SK-N-SH (cell line): ENCODE results near the gene FBLIM1. TPM values are rescaled to one million over a fixed set of nuclear protein-coding genes. Genes with fewer than 3 reads are reported as not detected.

ENCODE experiments used
- CTCF ChIA-PET: fragments of 300-600, 350-600 bp; formaldehyde crosslinking; extraction: SDS; loops from one replicate; lab custom pipeline; 2021; lab: Yijun Ruan, JAX
- POLR2A ChIA-PET: fragments of 350-600 bp; sonication (Branson Sonifier 250); formaldehyde crosslinking; extraction: SDS; loops from one replicate; lab custom pipeline; 2020; ENCODE audit warnings: antibody characterized with exemption, inconsistent platforms; lab: Yijun Ruan, JAX
- DNase-seq: peaks from one replicate; pipeline ENCODE4 v3.0.0; 2012
- H2AFZ ChIP-seq: fragments of 200-600 bp; sonication (generic); 2 replicates; pipeline ENCODE4 v1.8.1; 2016; ENCODE audit warnings: antibody characterized with exemption, mild to moderate bottlenecking, low read depth
- H3F3A ChIP-seq: fragments of 200-600 bp; sonication (generic); replicated peaks from 2 replicates; pipeline ENCODE3; 2016; ENCODE audit warnings: antibody characterized with exemption, mild to moderate bottlenecking; ENCODE audit not compliant: insufficient read depth
- H3K27ac ChIP-seq, 2 experiments: fragments of 200-500 bp in 1 of 2; fragments of 200-600 bp in 1 of 2; sonication (Bioruptor generic) in 1 of 2; sonication (generic), shearing (Covaris generic) in 1 of 2; 2 replicates each; pipeline versions ENCODE4 v1.5.1 to v1.6.1; 2014 to 2016; ENCODE audit warnings: low read depth in 2 of 2, inconsistent platforms in 1 of 2, low read length in 1 of 2, mild to moderate bottlenecking in 1 of 2, mixed read lengths in 1 of 2
- H3K27me3 ChIP-seq: fragments of 200-600 bp; sonication (generic), shearing (Covaris generic); 2 replicates; pipeline ENCODE4 v1.6.1; 2016; ENCODE audit warnings: mixed run types; ENCODE audit not compliant: insufficient read depth
- H3K36me3 ChIP-seq, 2 experiments: fragments of 200-500 bp in 1 of 2; fragments of 200-600 bp in 1 of 2; sonication (Bioruptor generic) in 1 of 2; sonication (generic) in 1 of 2; replicated peaks in 1 of 2; 2 replicates each; pipeline versions ENCODE3 to v1.5.1; 2014 to 2016; ENCODE audit warnings: low read length in 1 of 2, mild to moderate bottlenecking in 1 of 2; ENCODE audit not compliant: insufficient read depth in 2 of 2, control insufficient read depth in 1 of 2
- H3K4me1 ChIP-seq, 2 experiments: fragments of 200-500 bp in 1 of 2; fragments of 200-600 bp in 1 of 2; sonication (Bioruptor generic) in 1 of 2; sonication (generic), shearing (Covaris generic) in 1 of 2; 2 replicates each; pipeline versions ENCODE4 v1.5.1 to v1.6.1; 2014 to 2016; ENCODE audit warnings: low read depth in 1 of 2, low read length in 1 of 2, mixed run types in 1 of 2; ENCODE audit not compliant: insufficient read depth in 2 of 2, control insufficient read depth in 1 of 2
- H3K4me2 ChIP-seq: fragments of 200-600 bp; sonication (generic), shearing (Covaris generic); 2 replicates; pipeline ENCODE4 v1.6.1; 2017; ENCODE audit warnings: mixed run types
- H3K4me3 ChIP-seq, 2 experiments: fragments of 200-500 bp in 1 of 2; fragments of 200-600 bp in 1 of 2; sonication (Bioruptor generic) in 1 of 2; sonication (generic), shearing (Covaris generic) in 1 of 2; 2 replicates each; pipeline versions ENCODE4 v1.5.1 to v1.8.1; 2014 to 2016; ENCODE audit warnings: low read depth in 2 of 2, inconsistent platforms in 1 of 2, low read length in 1 of 2, mild to moderate bottlenecking in 1 of 2, mixed read lengths in 1 of 2, moderate library complexity in 1 of 2
- H3K79me2 ChIP-seq: fragments of 200-600 bp; sonication (generic); 2 replicates; pipeline ENCODE4 v1.8.1; 2017; ENCODE audit warnings: mild to moderate bottlenecking; ENCODE audit not compliant: insufficient read depth
- H3K9ac ChIP-seq: fragments of 200-600 bp; sonication (generic); 2 replicates; pipeline ENCODE4 v1.6.1; 2017; ENCODE audit warnings: mixed run types
- H3K9me2 ChIP-seq: fragments of 200-600 bp; sonication (generic); 2 replicates; pipeline ENCODE4 v1.6.1; 2017; ENCODE audit warnings: mixed run types
- H3K9me3 ChIP-seq: fragments of 200-600 bp; sonication (generic); 2 replicates; pipeline ENCODE4 v1.6.1; 2017; ENCODE audit warnings: mixed run types, mild to moderate bottlenecking, moderate library complexity
- H4K20me1 ChIP-seq: fragments of 200-600 bp; sonication (generic); 2 replicates; pipeline ENCODE4 v1.6.1; 2017; ENCODE audit warnings: mild to moderate bottlenecking, mixed run types; ENCODE audit not compliant: insufficient read depth
- CHD2 ChIP-seq: fragments of 150-350 bp; IDR thresholded peaks from 2 replicates; pipeline ENCODE4 v1.6.1; 2018; ENCODE audit warnings: low read length; ENCODE audit not compliant: partially characterized antibody
- CTCF ChIP-seq: fragments of 200-600 bp; sonication (generic); IDR thresholded peaks from 2 replicates; pipeline ENCODE4 v1.6.1; 2017; ENCODE audit warnings: antibody characterized with exemption, mild to moderate bottlenecking, moderate library complexity
- ELF1 ChIP-seq: IDR thresholded peaks from 2 replicates; pipeline ENCODE4 v1.4.0; 2012
- EP300 ChIP-seq, 2 experiments: IDR thresholded peaks; 2 replicates each; pipeline versions ENCODE4 v1.4.0 to v1.6.1; 2012; ENCODE audit warnings: borderline replicate concordance in 1 of 2, low read depth in 1 of 2, low read length in 1 of 2
- NFIC ChIP-seq: IDR thresholded peaks from 2 replicates; pipeline ENCODE4 v1.4.0; 2012; ENCODE audit warnings: borderline replicate concordance
- NRF1 ChIP-seq: IDR thresholded peaks from 2 replicates; pipeline ENCODE4 v1.6.1; 2012; ENCODE audit warnings: low read depth, mild to moderate bottlenecking, low read length
- POLR2AphosphoS5 ChIP-seq: IDR thresholded peaks from 2 replicates; pipeline ENCODE4 v1.6.1; 2012; ENCODE audit warnings: low read depth, low read length
- RFX5 ChIP-seq: IDR thresholded peaks from 2 replicates; pipeline ENCODE4 v1.6.1; 2012; ENCODE audit warnings: mild to moderate bottlenecking, improper control_type of control experiment, low read length
- RXRA ChIP-seq: IDR thresholded peaks from 2 replicates; pipeline ENCODE4 v1.4.0; 2012; ENCODE audit warnings: low read depth, mild to moderate bottlenecking, borderline replicate concordance
- SIN3A ChIP-seq: IDR thresholded peaks from 2 replicates; pipeline ENCODE4 v1.6.1; 2012; ENCODE audit warnings: low read depth, mild to moderate bottlenecking, low read length, moderate library complexity, borderline replicate concordance
- TEAD4 ChIP-seq: IDR thresholded peaks from 2 replicates; pipeline ENCODE4 v1.4.0; 2012; ENCODE audit warnings: mild to moderate bottlenecking, borderline replicate concordance; ENCODE audit not compliant: insufficient read depth
- YY1 ChIP-seq: IDR thresholded peaks from 2 replicates; pipeline ENCODE4 v1.4.0; 2012; ENCODE audit warnings: low read depth, mild to moderate bottlenecking
- ZBTB33 ChIP-seq: IDR thresholded peaks from 2 replicates; pipeline ENCODE4 v1.4.0; 2012; ENCODE audit warnings: low read depth, borderline replicate concordance
- WGBS: methylation state at CpG from one replicate; pipeline ENCODE4 v1.1.6; 2017; ENCODE audit warnings: low lambda C conversion rate; 5-methylcytosine and 5-hydroxymethylcytosine counted together
- polyA plus RNA-seq, 3 experiments: library from polyadenylated mRNA; depleted of rRNA; stranded (reverse); fragments of >200 nt; gene quantifications; 2 replicates each; pipeline ENCODE4 v1.2.3, GENCODE V29; 2012
- TF ChIP-seq, protein P1 (sequence below): fragments of 150-350 bp; IDR thresholded peaks from 2 replicates; pipeline ENCODE4 v1.6.1; 2016; ENCODE audit warnings: mild to moderate bottlenecking, low read depth, low read length
- TF ChIP-seq, protein P2 (sequence below): IDR thresholded peaks from 2 replicates; pipeline ENCODE4 v1.4.0; 2012; ENCODE audit warnings: low read depth, borderline replicate concordance
- TF ChIP-seq, protein P3 (sequence below): fragments of 150-350 bp; IDR thresholded peaks from 2 replicates; pipeline ENCODE4 v1.6.1; 2017; ENCODE audit warnings: antibody characterized with exemption, low read length, low read depth, borderline replicate concordance

FBLIM1 gene
- polyA plus RNA-seq, 1 of the 3 experiments (the other 2 are of a cell fraction), result 89.8 TPM

DNA sequence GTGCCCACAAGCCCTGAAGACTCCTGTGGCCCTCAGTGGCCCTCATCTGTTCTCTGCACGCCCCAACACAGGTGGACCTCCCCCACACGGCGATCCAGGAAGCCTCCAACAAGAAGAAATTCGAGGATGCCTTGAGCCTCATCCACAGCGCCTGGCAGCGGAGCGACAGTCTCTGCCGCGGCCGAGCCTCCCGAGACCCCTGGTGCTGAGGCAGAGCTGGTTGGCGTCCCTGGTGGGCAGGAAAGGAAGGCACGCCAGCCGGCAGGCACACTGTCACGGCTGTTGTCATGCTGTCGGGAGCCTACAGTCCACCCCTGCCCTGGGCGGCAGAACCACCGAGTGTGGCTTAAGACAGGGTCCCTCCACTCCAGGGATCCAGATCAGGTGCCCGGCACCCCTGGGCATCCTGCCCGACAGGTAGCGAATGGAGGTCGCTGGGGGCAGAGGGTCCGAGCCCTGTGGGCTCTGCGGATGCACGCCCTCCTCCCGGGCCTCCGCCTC, 24.8 kb upstream of the FBLIM1 start:
- no peak for TF ChIP-seq CTCF
- TF ChIP-seq ZBTB33, result no peak
- TF ChIP-seq, protein P1, sequence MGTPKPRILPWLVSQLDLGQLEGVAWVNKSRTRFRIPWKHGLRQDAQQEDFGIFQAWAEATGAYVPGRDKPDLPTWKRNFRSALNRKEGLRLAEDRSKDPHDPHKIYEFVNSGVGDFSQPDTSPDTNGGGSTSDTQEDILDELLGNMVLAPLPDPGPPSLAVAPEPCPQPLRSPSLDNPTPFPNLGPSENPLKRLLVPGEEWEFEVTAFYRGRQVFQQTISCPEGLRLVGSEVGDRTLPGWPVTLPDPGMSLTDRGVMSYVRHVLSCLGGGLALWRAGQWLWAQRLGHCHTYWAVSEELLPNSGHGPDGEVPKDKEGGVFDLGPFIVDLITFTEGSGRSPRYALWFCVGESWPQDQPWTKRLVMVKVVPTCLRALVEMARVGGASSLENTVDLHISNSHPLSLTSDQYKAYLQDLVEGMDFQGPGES, result no peak
- no peak for TF ChIP-seq RXRA
- no peak for TF ChIP-seq EP300 (IDR thresholded peaks at IDR 0.05; ENCODE audit: borderline replicate concordance in 1 of 2, low read depth in 1 of 2, low read length in 1 of 2)
- no peak for TF ChIP-seq CHD2
- TF ChIP-seq POLR2AphosphoS5, result no peak
- no peak for TF ChIP-seq TEAD4
- TF ChIP-seq, protein P2, sequence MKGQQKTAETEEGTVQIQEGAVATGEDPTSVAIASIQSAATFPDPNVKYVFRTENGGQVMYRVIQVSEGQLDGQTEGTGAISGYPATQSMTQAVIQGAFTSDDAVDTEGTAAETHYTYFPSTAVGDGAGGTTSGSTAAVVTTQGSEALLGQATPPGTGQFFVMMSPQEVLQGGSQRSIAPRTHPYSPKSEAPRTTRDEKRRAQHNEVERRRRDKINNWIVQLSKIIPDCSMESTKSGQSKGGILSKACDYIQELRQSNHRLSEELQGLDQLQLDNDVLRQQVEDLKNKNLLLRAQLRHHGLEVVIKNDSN, result no peak
- no peak for TF ChIP-seq SIN3A
- no peak for TF ChIP-seq NFIC
- TF ChIP-seq ELF1, result no peak
- TF ChIP-seq NRF1, result no peak
- TF ChIP-seq RFX5, result no peak
- TF ChIP-seq, protein P3, sequence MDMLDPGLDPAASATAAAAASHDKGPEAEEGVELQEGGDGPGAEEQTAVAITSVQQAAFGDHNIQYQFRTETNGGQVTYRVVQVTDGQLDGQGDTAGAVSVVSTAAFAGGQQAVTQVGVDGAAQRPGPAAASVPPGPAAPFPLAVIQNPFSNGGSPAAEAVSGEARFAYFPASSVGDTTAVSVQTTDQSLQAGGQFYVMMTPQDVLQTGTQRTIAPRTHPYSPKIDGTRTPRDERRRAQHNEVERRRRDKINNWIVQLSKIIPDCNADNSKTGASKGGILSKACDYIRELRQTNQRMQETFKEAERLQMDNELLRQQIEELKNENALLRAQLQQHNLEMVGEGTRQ, result no peak
- TF ChIP-seq YY1, result no peak
- TF ChIP-seq, all 33 proteins: peak for 0
- Histone ChIP-seq H3K4me3 (no peak overlapping the region), H3K27ac (no peak overlapping the region), H3K4me1 (peaks cover 0 to 32% of the 10 kb centered on the region in 2 experiments; a peak in 1 of 4 replicates), H4K20me1 (no peaks in the 10 kb centered on the region), H3K9ac (no peak overlapping the region), H3K27me3 (no peaks in the 10 kb centered on the region), H2AFZ (no peak overlapping the region), H3K36me3 (peaks cover 0 to 50% of the 10 kb centered on the region in 2 experiments), H3K9me3 (no peaks in the 10 kb centered on the region), H3F3A (no peaks in the 10 kb centered on the region), H3K9me2 (no peaks in the 10 kb centered on the region), H3K4me2 (no peak overlapping the region), H3K79me2 (no peaks in the 10 kb centered on the region)
- ChIA-PET POLR2A (no interaction called here), CTCF (no interaction called here)
- DNase-seq, result no peak
- WGBS, result 98% methylated on average over 9 of the region's 27 CpGs
